ENCODE measurements around the gene ZBTB8B.
"Not testable (repeated sequence)": the region's sequence is repeated elsewhere in the genome, so short reads cannot be mapped to it uniquely, and the experiment has no call there.

ZBTB8B gene

GRCh38 chr1:32470991-32471694, 6.3 kb downstream of the ZBTB8B start:
- FAIRE-seq: no peak

- no peak for FAIRE-seq
Measured at GRCh38 chr1:32471695-32472362, 7.0 kb downstream of the ZBTB8B start.

GRCh38 chr1:32472966-32473365, 8.1 kb downstream of the ZBTB8B start:
- FAIRE-seq: not testable (repeated sequence)

- FAIRE-seq: no peak
Measured at GRCh38 chr1:32474954-32475353, 10.1 kb downstream of the ZBTB8B start.

GRCh38 chr1:32480003-32480402, 15.1 kb downstream of the ZBTB8B start:
- FAIRE-seq: no peak

- no peak for FAIRE-seq
Measured at GRCh38 chr1:32480761-32481160, 15.9 kb downstream of the ZBTB8B start.

GRCh38 chr1:32481788-32482187, 16.9 kb downstream of the ZBTB8B start:
- not testable (repeated sequence) for FAIRE-seq

- FAIRE-seq: no peak
Measured at GRCh38 chr1:32485554-32486255, 20.8 kb downstream of the ZBTB8B start.

GRCh38 chr1:32486463-32487113, 21.7 kb downstream of the ZBTB8B start:
- FAIRE-seq: no peak

GRCh38 chr1:32487182-32487581, 22.3 kb downstream of the ZBTB8B start:
- no peak for FAIRE-seq

GRCh38 chr1:32489774-32490454, 25.0 kb downstream of the ZBTB8B start:
- no peak for FAIRE-seq

GRCh38 chr1:32491386-32491785, 26.5 kb downstream of the ZBTB8B start:
- FAIRE-seq: no peak

- no peak for FAIRE-seq
Measured at GRCh38 chr1:32494196-32494595, 29.3 kb downstream of the ZBTB8B start.

- FAIRE-seq: no peak
Measured at GRCh38 chr1:32494711-32495337, 30.0 kb downstream of the ZBTB8B start.

GRCh38 chr1:32496127-32496526, 31.3 kb downstream of the ZBTB8B start:
- FAIRE-seq: no peak

- FAIRE-seq: no peak
Measured at GRCh38 chr1:32498751-32499150, 33.9 kb downstream of the ZBTB8B start.

GRCh38 chr1:32500387-32501209, 35.7 kb downstream of the ZBTB8B start:
- no peak for FAIRE-seq

- FAIRE-seq: no peak
Measured at GRCh38 chr1:32501865-32502264, 37.0 kb downstream of the ZBTB8B start.

- no peak for FAIRE-seq
Measured at GRCh38 chr1:32503153-32503552, 38.3 kb downstream of the ZBTB8B start.

GRCh38 chr1:32507021-32507420, 42.1 kb downstream of the ZBTB8B start:
- FAIRE-seq: no peak

- FAIRE-seq: no peak
Measured at GRCh38 chr1:32508761-32509160, 43.9 kb downstream of the ZBTB8B start.
